Uterus (tissue), 4 donors: ENCODE data around the gene PSMA7. TPM values are rescaled to one million over a fixed set of nuclear protein-coding genes. Genes with fewer than 3 reads are reported as not detected.

Source experiments
- DNase-seq, 2 donors: peaks; one replicate each; pipeline ENCODE4 v3.0.0-alpha.2; 2019 to 2020
- H3K27ac ChIP-seq, 2 donors: fragments of 200-600 bp; sonication (generic); 1 replicate in 1 of 2; 2 replicates in 1 of 2; pipeline ENCODE4 v1.5.1; 2016 to 2018
- H3K27me3 ChIP-seq, 2 donors: fragments of 200-600 bp; sonication (generic); one replicate each; pipeline ENCODE4 v1.5.1; 2018 to 2019; ENCODE audit warnings: control low read depth in 1 of 2
- H3K36me3 ChIP-seq, 2 donors: fragments of 200-600 bp; sonication (generic); one replicate each; pipeline ENCODE4 v1.5.1; 2019; ENCODE audit warnings: control low read depth in 1 of 2
- H3K4me1 ChIP-seq, 2 donors: fragments of 200-600 bp; sonication (generic); one replicate each; pipeline ENCODE4 v1.5.1; 2018 to 2019; ENCODE audit warnings: control low read depth in 1 of 2
- H3K4me3 ChIP-seq, 2 donors: fragments of 200-600 bp; sonication (generic); 1 replicate in 1 of 2; 2 replicates in 1 of 2; pipeline ENCODE4 v1.5.1; 2018 to 2019; ENCODE audit warnings: mild to moderate bottlenecking in 1 of 2
- H3K9me3 ChIP-seq, 2 donors: fragments of 200-600 bp; sonication (generic); one replicate each; pipeline ENCODE4 v1.5.1; 2019; ENCODE audit warnings: control low read depth in 1 of 2
- POLR2A ChIP-seq, 2 donors: fragments of 450-650 bp; IDR thresholded peaks; one replicate each; pipeline ENCODE4 v1.6.1; 2016; ENCODE audit warnings: antibody characterized with exemption in 2 of 2, mild to moderate bottlenecking in 1 of 2, moderate library complexity in 1 of 2
- intact Hi-C: fragments of 100-400 bp; cut with DNase I; formaldehyde crosslinking; loops from one replicate; pipeline ENCODE4 v1.15.1; 2023; ENCODE audit warnings: low total_unique reads
- total RNA-seq, 4 donors: library from RNA; depleted of rRNA in 3 of 4; stranded (reverse); fragments of >200 nt in 3 of 4; gene quantifications; one replicate each; pipeline versions ENCODE4 v1.1.0 to v1.2.4, GENCODE V29; 2014 to 2023
- TF ChIP-seq, protein P1 (sequence below), 4 experiments: fragments of 200-600 bp in 2 of 4; fragments of 450-650 bp in 2 of 4; sonication (generic) in 2 of 4; IDR thresholded peaks; one replicate each; pipeline ENCODE4 v1.5.1; 2016 to 2019; ENCODE audit warnings: antibody characterized with exemption in 4 of 4, mild to moderate bottlenecking in 2 of 4, moderate library complexity in 1 of 4
- donor health status: DM: yes; HTN: yes; CAD: no.

The PSMA7 gene
- total RNA-seq, 4 donors from 2014 or later, result 145 to 214 (median 162) TPM

DNA sequence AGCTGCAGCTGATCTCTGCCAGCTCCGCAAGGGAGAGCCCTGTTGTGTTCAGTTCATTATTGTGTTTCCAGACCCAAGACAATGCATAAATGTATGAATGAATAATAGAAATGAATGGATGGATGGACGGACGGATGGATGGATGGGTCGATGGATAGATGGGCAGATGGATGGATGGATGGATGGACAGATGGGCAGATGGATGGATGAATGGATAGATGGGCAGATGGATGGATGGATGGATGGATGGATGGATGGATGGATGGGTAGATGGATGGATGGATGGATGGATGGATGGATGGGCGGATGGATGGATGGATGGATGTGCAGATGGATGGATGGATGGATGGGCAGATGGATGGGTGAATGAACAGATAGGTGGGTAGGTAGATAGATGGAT is 37.6 kb downstream of the PSMA7 start:
- peaks cover 0 to 14% of the 10 kb centered on the region in 2 donors for H3K9me3 ChIP-seq
- no peak for TF ChIP-seq POLR2A (IDR thresholded peaks at IDR 0.05)
- TF ChIP-seq, protein P1, sequence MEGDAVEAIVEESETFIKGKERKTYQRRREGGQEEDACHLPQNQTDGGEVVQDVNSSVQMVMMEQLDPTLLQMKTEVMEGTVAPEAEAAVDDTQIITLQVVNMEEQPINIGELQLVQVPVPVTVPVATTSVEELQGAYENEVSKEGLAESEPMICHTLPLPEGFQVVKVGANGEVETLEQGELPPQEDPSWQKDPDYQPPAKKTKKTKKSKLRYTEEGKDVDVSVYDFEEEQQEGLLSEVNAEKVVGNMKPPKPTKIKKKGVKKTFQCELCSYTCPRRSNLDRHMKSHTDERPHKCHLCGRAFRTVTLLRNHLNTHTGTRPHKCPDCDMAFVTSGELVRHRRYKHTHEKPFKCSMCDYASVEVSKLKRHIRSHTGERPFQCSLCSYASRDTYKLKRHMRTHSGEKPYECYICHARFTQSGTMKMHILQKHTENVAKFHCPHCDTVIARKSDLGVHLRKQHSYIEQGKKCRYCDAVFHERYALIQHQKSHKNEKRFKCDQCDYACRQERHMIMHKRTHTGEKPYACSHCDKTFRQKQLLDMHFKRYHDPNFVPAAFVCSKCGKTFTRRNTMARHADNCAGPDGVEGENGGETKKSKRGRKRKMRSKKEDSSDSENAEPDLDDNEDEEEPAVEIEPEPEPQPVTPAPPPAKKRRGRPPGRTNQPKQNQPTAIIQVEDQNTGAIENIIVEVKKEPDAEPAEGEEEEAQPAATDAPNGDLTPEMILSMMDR (IDR thresholded peaks at IDR 0.05), result no peak
- intact Hi-C loops, result no loop called here

DNA sequence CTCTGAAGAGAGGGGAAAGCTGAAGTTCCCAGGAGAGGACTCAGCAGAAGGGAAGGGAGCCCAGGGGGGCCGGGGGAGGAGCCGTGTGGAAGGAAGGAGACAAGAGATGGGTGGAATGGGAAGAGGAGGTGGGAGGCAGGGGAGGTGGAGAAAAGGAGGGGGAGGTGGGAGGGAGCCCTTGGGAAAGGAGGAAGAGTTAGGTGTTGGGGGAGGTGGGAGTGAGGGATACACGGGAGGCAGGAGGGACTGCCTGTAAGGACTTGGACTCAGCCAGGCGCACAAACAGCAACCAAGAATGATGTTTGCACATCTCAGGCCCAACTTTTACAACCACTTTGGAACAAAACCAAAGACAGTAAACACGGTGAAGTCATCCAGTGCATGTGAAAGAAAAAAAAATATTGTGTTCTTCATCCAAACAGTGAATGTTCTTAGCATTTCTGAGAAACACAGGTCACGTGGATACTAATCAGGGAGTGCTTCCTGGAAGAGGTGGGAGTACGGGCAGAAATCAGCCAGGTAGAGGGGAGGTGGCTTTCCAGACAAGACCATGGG is 38.3 kb downstream of the PSMA7 start:
- Histone ChIP-seq H3K27me3 (no peaks in the 10 kb centered on the region), H3K27ac (peak overlapping the region; percentile 74 to 75), H3K9me3 (peaks cover 0 to 12% of the 10 kb centered on the region in 2 donors), H3K4me1 (peaks cover 0 to 3% of the 10 kb centered on the region in 2 donors), H3K36me3 (no peaks in the 10 kb centered on the region), H3K4me3 (no peak overlapping the region)
- DNase-seq, result peak; percentile 37 to 86
- TF ChIP-seq POLR2A (IDR thresholded peaks at IDR 0.05), result no peak
- TF ChIP-seq, protein P1 (IDR thresholded peaks at IDR 0.05), result no peak
- intact Hi-C loops, result no loop called here

More for the DNA sequence above, 37.6 kb downstream of the PSMA7 start:
- Histone ChIP-seq H3K36me3 (no peaks in the 10 kb centered on the region), H3K4me3 (no peak overlapping the region), H3K27me3 (no peaks in the 10 kb centered on the region), H3K27ac (peak overlapping the region; percentile 74 to 75), H3K4me1 (peaks cover 0 to 3% of the 10 kb centered on the region in 2 donors)
- DNase-seq, result no peak

DNA sequence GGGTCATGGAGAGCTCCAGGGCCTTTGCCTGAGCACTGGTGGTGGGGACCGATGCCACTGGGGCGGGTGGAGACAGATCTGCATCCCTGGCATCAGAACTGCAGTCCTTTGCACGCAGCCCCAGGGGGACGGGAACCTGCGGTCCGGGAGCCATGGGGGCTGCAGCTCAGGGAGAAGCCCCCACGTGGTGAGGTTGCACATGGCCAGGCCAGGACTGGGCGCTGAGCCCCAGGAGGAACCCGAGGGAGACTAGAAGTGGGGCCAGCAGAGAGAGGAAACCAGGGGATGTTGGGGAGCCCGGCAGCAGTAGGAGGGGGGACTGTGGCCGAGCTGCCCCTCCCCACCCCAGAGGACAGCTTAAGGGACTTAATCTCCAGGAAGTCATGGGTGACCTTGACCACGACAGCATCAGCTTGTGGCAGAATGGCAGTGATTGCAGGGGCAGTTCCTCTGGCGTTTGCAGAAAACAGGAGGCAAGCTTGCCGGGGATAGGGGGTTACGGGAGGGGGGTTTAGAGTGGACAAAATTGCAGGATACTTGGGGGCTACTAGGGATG is 38.9 kb downstream of the PSMA7 start:
- Histone ChIP-seq H3K36me3 (no peaks in the 10 kb centered on the region), H3K4me1 (peaks cover 0 to 3% of the 10 kb centered on the region in 2 donors), H3K27ac (peak overlapping the region; percentile 74 to 75), H3K27me3 (no peaks in the 10 kb centered on the region), H3K4me3 (no peak overlapping the region), H3K9me3 (peaks cover 0 to 9% of the 10 kb centered on the region in 2 donors)
- intact Hi-C loops, result no loop called here
- no peak for DNase-seq
- TF ChIP-seq, protein P1 (IDR thresholded peaks at IDR 0.05), result no peak
- no peak for TF ChIP-seq POLR2A (IDR thresholded peaks at IDR 0.05)

DNA sequence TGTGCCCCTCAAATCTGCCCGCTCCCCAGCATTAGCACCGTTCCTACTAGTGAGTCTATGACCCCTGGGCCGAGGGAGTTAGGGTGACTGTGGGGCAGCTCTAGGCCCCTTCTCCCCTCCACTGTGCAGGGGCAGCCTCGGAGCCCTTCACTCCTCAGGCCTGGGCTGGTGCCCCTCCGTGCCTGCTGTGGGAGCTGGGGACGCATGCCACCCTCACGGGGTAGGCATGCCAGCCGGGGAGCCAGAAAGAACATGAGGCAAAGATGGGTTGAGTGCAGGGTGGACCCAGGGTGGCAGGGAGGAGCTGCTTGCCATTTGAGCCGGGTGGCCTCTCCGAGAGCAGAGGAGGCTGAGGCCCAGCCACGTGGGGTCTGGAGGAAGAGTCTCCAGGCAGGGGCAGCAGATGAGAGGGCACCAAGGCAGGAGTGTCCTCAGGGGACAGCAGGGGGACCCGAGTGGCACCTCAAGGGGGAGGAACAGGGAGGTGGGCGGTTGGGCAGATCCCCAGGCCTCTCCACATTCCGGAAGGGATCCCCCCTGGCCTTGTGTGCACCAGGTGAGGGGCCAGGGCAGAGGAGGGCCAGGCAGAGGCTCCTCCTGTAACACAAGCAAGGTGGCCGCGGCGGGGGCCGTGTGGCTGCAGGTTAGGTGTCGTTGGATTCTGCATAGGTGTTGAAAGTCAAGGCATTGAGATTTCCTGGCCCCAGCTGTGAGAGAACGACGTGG is 39.5 kb downstream of the PSMA7 start:
- H3K4me3 ChIP-seq, result no peak overlapping the region
- H3K36me3 ChIP-seq, result no peaks in the 10 kb centered on the region
- no peak for TF ChIP-seq POLR2A (IDR thresholded peaks at IDR 0.05)
- TF ChIP-seq, protein P1 (IDR thresholded peaks at IDR 0.05), result no peak
- H3K9me3 ChIP-seq, result peaks cover 0 to 3% of the 10 kb centered on the region in 2 donors
- intact Hi-C loops, result no loop called here
- DNase-seq, result no peak
- peak overlapping the region in 1 of 2 donors; percentile 75 for H3K27ac ChIP-seq
- H3K4me1 ChIP-seq, result peaks cover 0 to 3% of the 10 kb centered on the region in 2 donors
- H3K27me3 ChIP-seq, result no peaks in the 10 kb centered on the region

DNA sequence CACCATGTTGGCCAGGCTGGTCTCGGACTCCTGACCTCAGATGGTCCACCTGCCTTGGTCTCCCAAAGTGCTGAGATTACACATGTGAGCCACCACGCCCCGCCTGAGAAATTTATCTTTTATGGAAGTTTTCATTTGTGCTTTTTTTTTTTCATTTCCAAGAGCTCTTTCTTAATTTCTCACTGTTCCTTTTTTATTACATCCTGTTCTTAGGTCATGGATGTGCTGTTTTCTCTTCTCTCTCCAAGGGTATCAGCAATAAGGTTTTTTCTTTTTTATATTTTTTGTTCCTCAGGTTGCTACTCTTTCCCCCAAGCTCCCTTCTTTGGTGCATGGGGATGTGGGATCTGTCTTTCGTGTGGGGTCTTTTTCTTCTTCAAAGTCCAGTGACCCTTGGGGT is 42.1 kb downstream of the PSMA7 start:
- H3K4me3 ChIP-seq, result no peak overlapping the region
- intact Hi-C loops, result no loop called here

More for the DNA sequence above, 42.1 kb downstream of the PSMA7 start:
- Histone ChIP-seq H3K27me3 (no peaks in the 10 kb centered on the region), H3K9me3 (no peaks in the 10 kb centered on the region), H3K36me3 (no peaks in the 10 kb centered on the region), H3K27ac (no peak overlapping the region), H3K4me1 (peaks cover 0 to 3% of the 10 kb centered on the region in 2 donors)
- TF ChIP-seq, protein P1 (IDR thresholded peaks at IDR 0.05), result no peak
- no peak for TF ChIP-seq POLR2A (IDR thresholded peaks at IDR 0.05)
- no peak for DNase-seq
